Hepatocyte (in vitro differentiated cells): ENCODE measurements around the gene ACAT2. TPM values are rescaled to one million over a fixed set of nuclear protein-coding genes. Genes with fewer than 3 reads are reported as not detected.
A peak's percentile ranks its signal among the peaks of the same experiment; 100 is the strongest.

Experiments used
- DNase-seq: peaks from one replicate; pipeline ENCODE4 v3.0.0-alpha.2; 2016; ENCODE audit warnings: low spot score
- H2AFZ ChIP-seq: fragments of 200-600 bp; sonication (generic); 2 replicates; pipeline ENCODE4 v1.6.0; 2016; ENCODE audit warnings: antibody characterized with exemption, mild to moderate bottlenecking
- H3K27ac ChIP-seq: fragments of 200-600 bp; sonication (generic); 2 replicates; pipeline ENCODE4 v1.5.1; 2016; ENCODE audit warnings: mild to moderate bottlenecking
- H3K27me3 ChIP-seq: fragments of 200-600 bp; sonication (generic); 2 replicates; pipeline ENCODE4 v1.6.1; 2016
- H3K36me3 ChIP-seq: fragments of 200-600 bp; sonication (generic); replicated peaks from 2 replicates; pipeline ENCODE4 v1.5.1; 2016; ENCODE audit warnings: low read depth; ENCODE audit not compliant: insufficient read depth
- H3K4me1 ChIP-seq: fragments of 200-600 bp; sonication (generic); 2 replicates; pipeline ENCODE4 v1.5.1; 2016; ENCODE audit warnings: mild to moderate bottlenecking, moderate library complexity; ENCODE audit not compliant: insufficient read depth
- H3K4me2 ChIP-seq: fragments of 200-600 bp; sonication (generic); 2 replicates; pipeline ENCODE4 v1.6.0; 2016
- H3K4me3 ChIP-seq: fragments of 200-600 bp; sonication (generic); 2 replicates; pipeline ENCODE4 v1.5.1; 2016; ENCODE audit warnings: mild to moderate bottlenecking
- H3K79me2 ChIP-seq: fragments of 200-600 bp; sonication (generic); 2 replicates; pipeline ENCODE4 v1.6.0; 2017; ENCODE audit warnings: mild to moderate bottlenecking
- H3K9me2 ChIP-seq: fragments of 200-600 bp; sonication (generic); replicated peaks from 2 replicates; pipeline ENCODE4 v1.6.0; 2017; ENCODE audit warnings: mild to moderate bottlenecking; ENCODE audit not compliant: insufficient read depth
- H3K9me3 ChIP-seq: fragments of 200-600 bp; sonication (generic); 2 replicates; pipeline ENCODE4 v1.5.1; 2016; ENCODE audit warnings: low read depth, mild to moderate bottlenecking
- H4K20me1 ChIP-seq: fragments of 200-600 bp; sonication (generic); 2 replicates; pipeline ENCODE4 v1.6.0; 2016; ENCODE audit warnings: mild to moderate bottlenecking; ENCODE audit not compliant: insufficient read depth, poor library complexity, severe bottlenecking
- CTCF ChIP-seq: fragments of 200-600 bp; sonication (generic); IDR thresholded peaks from 2 replicates; pipeline ENCODE4 v1.5.1; 2016; ENCODE audit warnings: antibody characterized with exemption, mild to moderate bottlenecking; ENCODE audit not compliant: poor library complexity
- EZH2 ChIP-seq: fragments of 200-600 bp; sonication (generic); IDR thresholded peaks from 2 replicates; pipeline ENCODE4 v1.6.1; 2016; ENCODE audit warnings: antibody characterized with exemption, mild to moderate bottlenecking, borderline replicate concordance
- EZH2phosphoT487 ChIP-seq: fragments of 200-600 bp; sonication (generic); IDR thresholded peaks from one replicate; pipeline ENCODE4 v1.6.1; 2018; ENCODE audit warnings: antibody characterized with exemption, mild to moderate bottlenecking, low read depth, moderate library complexity; ENCODE audit not compliant: unreplicated experiment, severe bottlenecking
- WGBS: methylation state at CpG from one replicate; pipeline ENCODE4 v1.1.6; 2016; ENCODE audit warnings: low lambda C conversion rate; ENCODE audit errors: missing lambda C conversion rate; 5-methylcytosine and 5-hydroxymethylcytosine counted together
- polyA plus RNA-seq: library from polyadenylated mRNA; unstranded; fragments of >200 nt; fragmentation: Nextera tagmentation; extraction: Ambion mirVana; gene quantifications from 2 replicates; pipeline ENCODE4 v1.2.1, GENCODE V29; 2016
- total RNA-seq: library from RNA; depleted of rRNA; stranded (reverse); fragments of >200 nt; gene quantifications from 2 replicates; pipeline ENCODE4 v1.2.3, GENCODE V29; 2014

Gene ACAT2
- total and polyA plus RNA-seq, 2 experiments from 2014 or later: 67.0 to 98.6 TPM

- no peaks in the 10 kb centered on the region for H3K79me2 ChIP-seq
- H3K4me3 ChIP-seq: no peak overlapping the region
- DNase-seq: no peak
- no peaks in the 10 kb centered on the region for H3K27me3 ChIP-seq
- H3K9me3 ChIP-seq: no peaks in the 10 kb centered on the region
- no peak overlapping the region for H2AFZ ChIP-seq
- no peaks in the 10 kb centered on the region for H4K20me1 ChIP-seq
- TF ChIP-seq EZH2phosphoT487 (no peak), CTCF (no peak)
- H3K9me2 ChIP-seq: no peaks in the 10 kb centered on the region
- WGBS: 88% methylated on average over 6 of the region's 6 CpGs
- H3K36me3 ChIP-seq: no peaks in the 10 kb centered on the region
- peak overlapping the region; percentile 51 for H3K4me2 ChIP-seq
- peak overlapping the region; percentile 80 for H3K27ac ChIP-seq
- peaks cover 9% of the 10 kb centered on the region for H3K4me1 ChIP-seq
Observed at GRCh38 chr6:159805440-159806020, 43.7 kb downstream of the ACAT2 start.

GRCh38 chr6:159806021-159806458 is 44.2 kb downstream of the ACAT2 start:
- no peaks in the 10 kb centered on the region for H3K9me3 ChIP-seq
- H3K36me3 ChIP-seq: no peaks in the 10 kb centered on the region
- peaks cover 9% of the 10 kb centered on the region for H3K4me1 ChIP-seq
- no peaks in the 10 kb centered on the region for H4K20me1 ChIP-seq
- TF ChIP-seq EZH2phosphoT487 (no peak), EZH2 (no peak), CTCF (no peak)
- H3K27me3 ChIP-seq: no peaks in the 10 kb centered on the region
- WGBS: 82% methylated on average over 9 of the region's 9 CpGs
- no peak overlapping the region for H2AFZ ChIP-seq
- H3K9me2 ChIP-seq: no peaks in the 10 kb centered on the region
- peak overlapping the region; percentile 80 for H3K27ac ChIP-seq
- peak overlapping the region; percentile 51 for H3K4me2 ChIP-seq
- H3K4me3 ChIP-seq: no peak overlapping the region
- DNase-seq: peak; percentile 46
- H3K79me2 ChIP-seq: no peaks in the 10 kb centered on the region

GRCh38 chr6:159807150-159807858 is 45.5 kb downstream of the ACAT2 start:
- H3K36me3 ChIP-seq: no peaks in the 10 kb centered on the region

More at GRCh38 chr6:159807150-159807858, 45.5 kb downstream of the ACAT2 start:
- Histone ChIP-seq H3K9me2 (no peaks in the 10 kb centered on the region), H2AFZ (no peak overlapping the region), H3K27ac (peak overlapping the region; percentile 80), H3K4me1 (peaks cover 9% of the 10 kb centered on the region), H3K4me2 (no peak overlapping the region), H3K27me3 (no peaks in the 10 kb centered on the region), H3K9me3 (no peaks in the 10 kb centered on the region), H3K4me3 (no peak overlapping the region), H3K79me2 (no peaks in the 10 kb centered on the region), H4K20me1 (no peaks in the 10 kb centered on the region)
- 59% methylated on average over 5 of the region's 5 CpGs for WGBS
- TF ChIP-seq CTCF: no peak
- DNase-seq: peak; percentile 48
